Choroid plexus epithelial cell (primary cell): Measurements from ENCODE around the gene SYTL1.

Experiments
- DNase-seq: peaks from one replicate; pipeline ENCODE4 v3.0.0-alpha.2; 2010; ENCODE audit warnings: low read depth
- H3K4me3 ChIP-seq: 2 replicates; pipeline ENCODE4 v1.5.1; 2011; ENCODE audit warnings: low read depth, mild to moderate bottlenecking, control low read depth, low read length, moderate library complexity
- CTCF ChIP-seq: conservative IDR thresholded peaks from 2 replicates; pipeline ENCODE4 v1.5.1; 2011; ENCODE audit warnings: low read depth, mild to moderate bottlenecking, control low read depth, inconsistent platforms, low read length, moderate library complexity

Gene SYTL1

GRCh38 chr1:27330786-27331185, 11.0 kb upstream of the SYTL1 start:
- no peak overlapping the region for H3K4me3 ChIP-seq
- TF ChIP-seq CTCF, result no peak
- no peak for DNase-seq

- H3K4me3 ChIP-seq, result no peak overlapping the region
These were observed 10.4 kb upstream of the SYTL1 start for GRCh38 chr1:27331426-27331825.

DNA sequence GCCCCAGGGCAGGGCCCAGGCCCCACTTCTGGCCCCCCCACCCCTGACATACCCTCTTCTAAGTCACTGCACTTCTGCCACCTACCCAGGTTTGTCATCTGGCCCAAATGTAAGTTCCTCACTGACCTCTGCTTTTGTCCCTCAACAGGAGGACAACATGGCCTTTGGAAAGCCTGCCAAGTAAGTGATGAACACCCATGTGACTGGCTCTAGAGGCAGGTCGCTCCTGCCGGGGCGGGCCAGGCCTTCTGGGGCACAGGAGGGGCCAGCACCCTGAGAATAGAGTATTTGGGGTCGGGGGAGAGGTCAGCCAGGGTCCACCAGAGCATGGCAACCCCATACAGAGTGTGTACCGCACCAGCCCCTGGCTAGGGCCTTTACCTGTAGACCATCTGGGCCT, 9.9 kb upstream of the SYTL1 start:
- no peak for DNase-seq
- H3K4me3 ChIP-seq, result no peak overlapping the region
- TF ChIP-seq CTCF, result no peak

More at GRCh38 chr1:27331426-27331825, 10.4 kb upstream of the SYTL1 start:
- no peak for TF ChIP-seq CTCF
- no peak for DNase-seq

DNA sequence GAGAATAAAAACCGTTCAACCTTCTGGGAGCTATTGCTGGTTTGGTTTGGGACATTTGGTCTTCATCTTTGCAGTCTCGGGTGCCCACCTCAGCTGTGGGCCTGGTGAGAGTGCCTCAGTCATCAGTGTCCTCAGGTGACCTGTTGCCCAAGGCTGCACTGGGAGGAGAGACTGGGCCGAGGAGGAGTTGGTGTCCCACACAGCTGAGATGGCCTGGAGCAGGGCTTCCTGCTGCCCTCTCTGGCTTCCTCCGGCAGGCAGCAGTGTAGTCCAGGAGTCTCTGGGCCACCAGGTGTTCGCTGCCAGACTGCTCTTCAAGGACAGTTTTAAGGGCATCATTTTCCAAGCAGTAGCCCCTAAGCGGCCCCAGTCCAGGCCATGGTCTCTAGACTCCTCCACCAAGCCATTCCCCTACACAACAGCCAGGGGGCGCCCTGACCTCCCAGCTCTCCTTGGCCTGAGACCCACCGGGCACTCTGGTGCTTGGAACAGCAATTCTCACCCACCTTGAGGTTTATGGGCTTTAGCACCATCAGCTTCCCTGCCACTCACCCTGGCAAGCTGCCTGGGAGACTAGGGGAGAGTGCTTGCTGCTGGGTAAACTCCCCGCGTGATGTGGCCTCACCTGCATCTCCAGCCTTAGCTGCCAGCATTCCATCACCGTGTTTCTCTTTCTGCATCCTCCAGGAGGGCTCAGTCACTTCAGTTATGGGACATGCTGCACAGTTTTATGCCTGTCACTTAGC, 9.1 kb upstream of the SYTL1 start:
- peak; percentile 59 for DNase-seq
- peak; percentile 90 for TF ChIP-seq CTCF

DNA sequence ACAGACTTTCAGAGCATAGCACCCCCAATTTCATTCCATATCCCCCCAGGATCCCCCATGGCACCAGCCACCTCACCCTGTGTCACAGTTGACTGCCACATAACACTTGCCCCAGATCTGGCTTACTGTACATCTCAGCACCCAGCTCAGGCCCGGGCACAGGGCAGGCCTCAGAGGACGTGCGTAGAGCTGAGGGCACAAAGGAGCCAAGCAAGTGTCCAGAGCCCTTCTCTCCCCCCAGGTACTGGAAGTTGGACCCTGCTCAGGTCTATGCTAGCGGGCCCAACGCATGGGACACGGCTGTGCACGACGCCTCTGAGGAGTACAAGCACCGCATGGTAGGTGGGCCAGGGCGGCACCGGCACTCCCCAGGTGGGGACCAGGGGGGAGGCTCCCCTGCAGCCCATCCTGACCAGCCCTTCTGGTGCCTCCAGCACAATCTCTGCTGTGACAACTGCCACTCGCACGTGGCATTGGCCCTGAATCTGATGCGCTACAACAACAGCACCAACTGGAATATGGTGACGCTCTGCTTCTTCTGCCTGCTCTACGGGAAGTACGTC, 8.0 kb upstream of the SYTL1 start:
- TF ChIP-seq CTCF, result no peak
- no peak for DNase-seq
- no peak overlapping the region for H3K4me3 ChIP-seq

More for the DNA sequence above, 9.1 kb upstream of the SYTL1 start:
- no peak overlapping the region for H3K4me3 ChIP-seq

- no peak for TF ChIP-seq CTCF
- H3K4me3 ChIP-seq, result no peak overlapping the region
- no peak for DNase-seq
These were observed 6.1 kb upstream of the SYTL1 start for GRCh38 chr1:27335506-27336422.
